Measurements from ENCODE around the gene SEMA5B.

The SEMA5B gene

DNA sequence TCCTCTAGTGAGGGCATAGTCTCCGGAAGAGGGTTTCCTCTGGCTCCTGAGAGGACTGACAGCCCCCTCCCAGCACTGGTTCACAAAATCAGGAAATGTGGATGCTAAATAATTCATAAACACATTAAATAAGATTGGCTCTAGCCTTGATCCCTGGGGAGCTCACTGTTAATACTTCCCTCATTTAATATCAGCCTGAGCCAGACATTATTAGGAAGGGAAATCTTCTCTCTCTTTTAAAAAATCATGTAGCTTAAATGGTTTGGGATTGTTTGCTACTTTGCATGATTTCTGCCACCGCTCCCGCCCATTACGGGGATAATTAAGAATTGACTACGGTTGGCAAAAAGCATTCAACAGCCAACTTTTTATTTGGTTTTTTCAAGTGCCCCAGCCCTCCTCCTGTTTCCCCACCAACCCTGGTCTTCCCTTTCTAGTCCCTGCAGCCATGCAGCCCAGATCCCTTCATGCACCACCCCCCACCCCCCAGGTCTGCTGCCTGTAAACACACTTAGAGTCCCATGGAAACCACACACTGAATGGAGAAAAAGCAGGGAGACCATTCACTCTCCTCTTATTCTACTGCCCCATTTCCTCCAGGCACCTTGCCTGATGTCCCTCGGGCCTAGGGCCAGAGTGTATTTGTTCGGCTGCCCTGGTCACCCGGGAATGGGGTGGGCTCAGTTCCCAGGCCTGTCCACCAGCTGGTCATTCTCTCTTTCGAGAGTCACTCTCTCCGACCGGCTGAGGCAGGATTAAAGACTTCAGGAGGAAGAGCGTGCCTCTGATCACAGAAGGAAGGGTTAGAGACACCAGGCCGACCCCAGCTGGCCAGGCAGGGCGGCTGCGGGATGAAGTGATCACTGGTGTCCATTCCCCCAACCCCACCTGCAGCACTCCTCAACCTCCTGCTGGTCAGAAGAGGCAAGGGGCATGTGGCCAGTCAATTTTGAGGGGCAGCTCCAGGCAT, 45.1 kb downstream of the SEMA5B start:
- DNase-seq (ENCODE audit: low read depth), result no peak
- no peak overlapping the region for H3K4me3 ChIP-seq (ENCODE audit: low read depth, low read length)

DNA sequence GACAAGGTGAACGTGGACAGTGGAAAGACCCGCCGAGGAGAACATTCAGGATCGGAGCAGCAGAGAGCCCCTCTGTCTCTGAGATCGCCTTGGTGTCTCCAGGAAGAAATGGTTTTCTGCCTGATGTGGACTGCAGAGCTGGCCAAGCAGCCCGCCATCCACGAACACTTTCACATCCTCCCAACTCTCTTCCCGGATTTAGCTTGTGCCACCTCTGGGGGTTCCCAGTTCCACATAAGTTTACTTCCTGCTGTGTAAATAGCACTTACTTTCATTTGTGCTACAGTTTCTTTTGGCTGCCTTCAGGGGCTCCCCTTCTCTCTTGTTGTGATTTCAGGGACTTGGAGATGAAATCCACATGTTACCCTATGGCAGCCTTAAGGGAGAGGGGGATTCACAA, 48.4 kb downstream of the SEMA5B start:
- DNase-seq (ENCODE audit: low read depth), result no peak
- no peak overlapping the region for H3K4me3 ChIP-seq (ENCODE audit: low read depth, low read length)

GRCh38 chr3:122978569-122978968, 49.0 kb downstream of the SEMA5B start:
- DNase-seq (ENCODE audit: low read depth), result no peak

GRCh38 chr3:122977746-122978466, 49.7 kb downstream of the SEMA5B start:
- DNase-seq (ENCODE audit: low read depth), result peak; percentile 80
- no peak overlapping the region for H3K4me3 ChIP-seq (ENCODE audit: low read depth, low read length)

More at GRCh38 chr3:122978569-122978968, 49.0 kb downstream of the SEMA5B start:
- no peak overlapping the region for H3K4me3 ChIP-seq (ENCODE audit: low read depth, low read length)

DNA sequence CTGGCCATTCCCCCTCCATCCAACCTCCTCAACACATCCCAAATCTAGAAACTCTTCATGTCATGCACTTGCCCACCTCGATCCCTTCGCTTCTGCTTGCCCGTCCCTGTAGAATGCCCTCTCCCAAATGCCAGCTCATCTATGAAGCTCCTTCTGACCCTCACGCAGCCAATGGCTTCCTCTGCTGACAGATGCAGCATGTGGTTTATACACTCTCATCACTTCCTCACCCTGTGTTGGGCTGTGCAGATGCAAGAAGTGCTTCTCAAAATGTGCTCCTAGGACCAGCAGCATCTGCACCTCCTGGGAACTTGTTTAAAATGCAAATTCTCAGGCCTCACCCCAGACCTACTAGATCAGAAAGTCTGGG, 51.7 kb downstream of the SEMA5B start:
- no peak overlapping the region for H3K4me3 ChIP-seq (ENCODE audit: low read depth, low read length)
- no peak for DNase-seq (ENCODE audit: low read depth)

- DNase-seq (ENCODE audit: low read depth), result no peak
- no peak overlapping the region for H3K4me3 ChIP-seq (ENCODE audit: low read depth, low read length)
Observed at GRCh38 chr3:122975163-122975923, 52.2 kb downstream of the SEMA5B start.

DNA sequence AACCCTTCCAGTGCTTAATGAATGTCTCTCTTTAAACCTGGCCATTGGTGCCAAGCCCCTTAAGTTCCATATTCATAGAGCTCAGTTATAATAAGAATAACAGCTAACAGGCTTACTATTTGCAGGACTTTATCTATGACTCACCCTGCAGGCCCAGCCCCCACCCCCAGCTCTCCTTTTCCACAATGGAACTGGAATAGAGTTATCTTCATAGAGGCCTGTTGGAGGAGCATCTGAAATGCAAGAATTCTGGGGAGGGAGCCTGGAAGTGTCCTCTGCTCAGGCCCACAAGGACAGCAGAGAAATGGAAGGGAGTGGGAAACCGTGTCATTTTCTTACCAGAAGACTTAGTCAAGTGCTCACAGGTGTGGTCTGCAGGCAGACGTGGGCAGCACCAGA, 52.8 kb downstream of the SEMA5B start:
- DNase-seq (ENCODE audit: low read depth), result no peak
- H3K4me3 ChIP-seq (ENCODE audit: low read depth, low read length), result no peak overlapping the region

GRCh38 chr3:122973893-122974615, 53.5 kb downstream of the SEMA5B start:
- DNase-seq (ENCODE audit: low read depth), result no peak

GRCh38 chr3:122972141-122972540, 55.4 kb downstream of the SEMA5B start:
- DNase-seq (ENCODE audit: low read depth), result no peak
- H3K4me3 ChIP-seq (ENCODE audit: low read depth, low read length), result no peak overlapping the region

More at GRCh38 chr3:122973893-122974615, 53.5 kb downstream of the SEMA5B start:
- H3K4me3 ChIP-seq (ENCODE audit: low read depth, low read length), result no peak overlapping the region

DNA sequence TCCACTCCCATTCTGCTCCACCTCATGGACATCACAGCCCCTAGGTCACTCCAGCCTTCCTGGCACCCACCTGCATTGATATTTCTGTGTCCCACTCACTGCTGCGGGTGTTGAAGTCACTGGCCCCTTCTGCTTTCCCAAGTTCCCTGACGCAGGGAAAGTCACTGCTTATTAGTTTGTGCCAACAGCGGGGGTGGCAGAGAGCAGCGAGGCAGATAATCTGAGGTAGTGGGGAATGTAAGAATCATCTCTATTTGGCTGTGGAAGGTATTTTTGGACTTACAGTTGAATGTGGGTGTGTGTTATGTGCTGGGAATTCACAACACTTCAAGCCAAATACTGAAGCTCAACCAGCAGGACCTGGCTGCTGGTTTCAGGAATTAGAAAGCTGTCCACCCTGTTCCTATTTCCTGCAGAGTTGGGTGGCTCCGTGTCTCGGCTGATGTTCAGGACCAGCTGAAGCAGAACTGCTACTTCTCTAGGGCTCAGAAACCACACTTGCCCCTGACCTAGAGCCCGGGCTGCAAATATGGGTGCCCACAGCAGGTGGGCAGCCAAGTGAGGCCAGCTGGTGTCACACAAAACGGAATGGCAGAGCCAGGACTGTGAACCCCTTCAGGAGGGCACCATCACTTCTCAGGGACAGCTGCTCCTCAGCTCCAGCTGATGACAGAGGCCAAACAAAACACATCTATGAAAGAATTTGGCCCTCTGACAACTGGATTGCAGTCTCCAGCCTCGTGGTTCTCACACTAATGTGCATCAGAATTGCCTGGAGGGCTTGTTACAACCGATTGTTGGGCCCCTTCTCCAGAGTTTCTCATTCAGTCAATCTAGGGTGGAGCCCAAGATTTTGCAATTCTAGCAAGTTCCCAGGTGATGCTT, 57.7 kb downstream of the SEMA5B start:
- DNase-seq (ENCODE audit: low read depth), result no peak
- no peak overlapping the region for H3K4me3 ChIP-seq (ENCODE audit: low read depth, low read length)

- DNase-seq (ENCODE audit: low read depth), result no peak
- no peak overlapping the region for H3K4me3 ChIP-seq (ENCODE audit: low read depth, low read length)
Observed at GRCh38 chr3:122967765-122968164, 59.8 kb downstream of the SEMA5B start.

- no peak for DNase-seq (ENCODE audit: low read depth)
- H3K4me3 ChIP-seq (ENCODE audit: low read depth, low read length), result no peak overlapping the region
Observed at GRCh38 chr3:122967356-122967755, 60.2 kb downstream of the SEMA5B start.

DNA sequence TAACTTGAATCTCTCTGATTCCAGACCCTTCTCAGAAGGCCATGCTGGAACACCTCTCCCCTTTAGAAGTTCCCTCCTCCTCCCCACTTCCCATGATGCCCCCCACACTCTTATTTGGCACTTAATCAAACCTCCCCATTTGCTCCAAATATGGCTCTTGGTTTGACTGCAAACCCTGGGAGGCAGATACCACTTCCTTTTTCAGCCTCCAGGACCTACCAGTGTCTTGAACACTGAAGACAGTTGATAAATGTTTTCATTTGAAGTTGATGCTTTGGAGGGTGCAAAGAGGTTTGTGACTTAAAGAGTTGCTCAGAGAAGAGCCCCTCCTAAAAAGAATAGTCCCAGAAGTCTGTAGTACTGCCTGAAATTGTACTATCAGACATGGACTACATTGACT, 61.5 kb downstream of the SEMA5B start:
- no peak for DNase-seq (ENCODE audit: low read depth)

GRCh38 chr3:122964811-122965210, 62.8 kb downstream of the SEMA5B start:
- no peak overlapping the region for H3K4me3 ChIP-seq (ENCODE audit: low read depth, low read length)
- DNase-seq (ENCODE audit: low read depth), result no peak

More for the DNA sequence above, 61.5 kb downstream of the SEMA5B start:
- H3K4me3 ChIP-seq (ENCODE audit: low read depth, low read length), result no peak overlapping the region

GRCh38 chr3:122962149-122962548, 65.4 kb downstream of the SEMA5B start:
- no peak for DNase-seq (ENCODE audit: low read depth)
- H3K4me3 ChIP-seq (ENCODE audit: low read depth, low read length), result no peak overlapping the region

DNA sequence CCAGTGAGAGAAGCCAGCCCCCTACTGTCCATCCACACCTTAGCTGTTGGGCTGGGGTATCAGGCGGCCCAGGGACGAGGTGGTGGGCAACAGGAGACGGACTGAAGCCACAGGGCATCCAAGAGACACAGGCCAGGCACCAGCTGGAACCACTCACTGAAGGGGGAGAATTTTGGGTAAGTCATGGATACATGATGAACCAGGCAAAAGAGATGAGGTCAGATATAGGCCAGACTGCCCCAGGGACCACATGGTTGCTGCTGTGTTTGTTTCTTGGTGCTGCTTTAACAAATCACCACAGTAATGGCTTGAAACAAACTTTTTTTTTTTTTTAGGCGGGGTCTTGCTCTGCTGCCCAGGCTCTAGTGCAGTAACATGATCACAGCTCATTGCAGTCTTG, 66.4 kb downstream of the SEMA5B start:
- DNase-seq (ENCODE audit: low read depth), result no peak
- no peak overlapping the region for H3K4me3 ChIP-seq (ENCODE audit: low read depth, low read length)

DNA sequence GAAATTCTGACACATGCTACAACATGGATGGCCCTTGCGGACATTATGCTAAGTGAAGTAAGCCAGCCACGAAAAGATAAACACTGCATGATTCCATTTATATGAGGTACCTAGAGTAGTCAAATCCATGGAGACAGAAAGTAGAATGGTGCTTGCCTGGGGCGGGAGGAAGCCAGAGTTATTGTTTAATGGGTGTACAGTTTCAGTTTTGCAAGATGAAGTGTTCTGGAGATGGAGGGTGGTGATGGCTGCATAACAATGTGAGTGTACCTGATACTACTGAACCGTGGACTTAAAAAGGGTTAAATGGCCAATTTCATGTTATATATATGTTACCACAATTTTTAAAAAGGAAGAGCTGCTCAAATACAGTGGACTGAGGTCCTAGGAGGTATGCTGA, 66.9 kb downstream of the SEMA5B start:
- no peak for DNase-seq (ENCODE audit: low read depth)
- H3K4me3 ChIP-seq (ENCODE audit: low read depth, low read length), result no peak overlapping the region

DNA sequence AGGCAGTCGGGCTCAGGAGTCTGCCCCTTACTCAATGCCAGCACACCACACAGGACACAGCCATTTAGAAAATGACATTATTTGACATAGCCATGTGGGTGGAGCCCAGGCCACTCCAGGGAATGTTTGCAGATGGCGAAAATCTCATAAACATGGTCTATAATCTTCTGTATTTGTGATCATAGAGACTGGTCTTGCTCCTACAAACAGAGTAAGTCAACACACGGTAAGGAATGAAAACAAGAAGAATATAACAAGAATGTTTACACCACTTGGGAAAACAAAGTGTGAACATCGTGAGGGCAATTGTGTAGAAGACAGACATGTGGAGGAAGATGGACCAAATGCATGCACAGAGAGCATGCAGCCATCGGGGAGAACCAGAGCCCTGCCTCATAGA, 68.2 kb downstream of the SEMA5B start:
- no peak overlapping the region for H3K4me3 ChIP-seq (ENCODE audit: low read depth, low read length)
- no peak for DNase-seq (ENCODE audit: low read depth)
